ENCODE results near the gene MRTFB.

GRCh38 chr16:14125708-14126107, 54.6 kb downstream of the MRTFB start:
- TF ChIP-seq, protein P1, sequence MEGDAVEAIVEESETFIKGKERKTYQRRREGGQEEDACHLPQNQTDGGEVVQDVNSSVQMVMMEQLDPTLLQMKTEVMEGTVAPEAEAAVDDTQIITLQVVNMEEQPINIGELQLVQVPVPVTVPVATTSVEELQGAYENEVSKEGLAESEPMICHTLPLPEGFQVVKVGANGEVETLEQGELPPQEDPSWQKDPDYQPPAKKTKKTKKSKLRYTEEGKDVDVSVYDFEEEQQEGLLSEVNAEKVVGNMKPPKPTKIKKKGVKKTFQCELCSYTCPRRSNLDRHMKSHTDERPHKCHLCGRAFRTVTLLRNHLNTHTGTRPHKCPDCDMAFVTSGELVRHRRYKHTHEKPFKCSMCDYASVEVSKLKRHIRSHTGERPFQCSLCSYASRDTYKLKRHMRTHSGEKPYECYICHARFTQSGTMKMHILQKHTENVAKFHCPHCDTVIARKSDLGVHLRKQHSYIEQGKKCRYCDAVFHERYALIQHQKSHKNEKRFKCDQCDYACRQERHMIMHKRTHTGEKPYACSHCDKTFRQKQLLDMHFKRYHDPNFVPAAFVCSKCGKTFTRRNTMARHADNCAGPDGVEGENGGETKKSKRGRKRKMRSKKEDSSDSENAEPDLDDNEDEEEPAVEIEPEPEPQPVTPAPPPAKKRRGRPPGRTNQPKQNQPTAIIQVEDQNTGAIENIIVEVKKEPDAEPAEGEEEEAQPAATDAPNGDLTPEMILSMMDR (IDR thresholded peaks at IDR 0.05) = no peak
- no peak for TF ChIP-seq POLR2AphosphoS5 (IDR thresholded peaks at IDR 0.05; ENCODE audit: low read depth, low read length)
